Esophagus (tissue), 2 donors: ENCODE results near the gene OPCML. TPM values are rescaled to one million over a fixed set of nuclear protein-coding genes. Genes with fewer than 3 reads are reported as not detected.

Experiments
- H3K27ac ChIP-seq, 2 donors: one replicate each; pipeline ENCODE4 v1.5.1; 2013; ENCODE audit warnings: low read depth in 2 of 2, mild to moderate bottlenecking in 2 of 2, inconsistent platforms in 1 of 2, low read length in 1 of 2, moderate library complexity in 1 of 2
- H3K27me3 ChIP-seq, 2 donors: one replicate each; pipeline ENCODE4 v1.6.1; 2013; ENCODE audit warnings: low read length in 2 of 2, control low read depth in 1 of 2, mild to moderate bottlenecking in 1 of 2; ENCODE audit not compliant: insufficient read depth in 2 of 2, control insufficient read depth in 1 of 2
- H3K36me3 ChIP-seq, 2 donors: one replicate each; pipeline ENCODE4 v1.6.1; 2013; ENCODE audit warnings: low read length in 1 of 2; ENCODE audit not compliant: control insufficient read depth in 2 of 2, insufficient read depth in 2 of 2
- H3K4me1 ChIP-seq, 2 donors: one replicate each; pipeline ENCODE4 v1.6.1; 2013; ENCODE audit warnings: low read length in 1 of 2; ENCODE audit not compliant: control insufficient read depth in 2 of 2, insufficient read depth in 2 of 2
- H3K4me3 ChIP-seq, 2 donors: one replicate each; pipeline ENCODE4 v1.5.1; 2013; ENCODE audit warnings: low read length in 2 of 2, mild to moderate bottlenecking in 2 of 2, low read depth in 1 of 2, moderate library complexity in 1 of 2
- H3K9me3 ChIP-seq, 2 donors: one replicate each; pipeline ENCODE4 v1.6.1; 2013; ENCODE audit warnings: mild to moderate bottlenecking in 2 of 2, low read depth in 1 of 2, low read length in 1 of 2, moderate library complexity in 1 of 2; ENCODE audit not compliant: control insufficient read depth in 2 of 2, insufficient read depth in 1 of 2
- WGBS, 2 donors: extraction: QIAGEN DNeasy Blood & Tissue Kit; methylation state at CpG; one replicate each; pipeline ENCODE4 v1.1.7; 2013; 5-methylcytosine and 5-hydroxymethylcytosine counted together
- polyA plus RNA-seq, 2 donors: library from polyadenylated mRNA; stranded (reverse); fragments of 200-250 nt; gene quantifications; one replicate each; pipeline ENCODE4 v1.2.3, GENCODE V29; 2013
- donor health status: healthy with polysubstance abuse.
- donor health status: Bipolar disorder and iron deficiency.

The OPCML gene
- polyA plus RNA-seq, 2 donors = 0.04 to 0.05 TPM

GRCh38 chr11:133408402-133408801, 123.9 kb downstream of the OPCML start:
- no peaks in the 10 kb centered on the region for H3K9me3 ChIP-seq
- WGBS, 2 donors = 91% methylated on average over 3 of the region's 3 CpGs
- H3K27ac ChIP-seq = no peak overlapping the region
- H3K4me3 ChIP-seq = no peak overlapping the region
- H3K4me1 ChIP-seq = no peaks in the 10 kb centered on the region
- no peaks in the 10 kb centered on the region for H3K36me3 ChIP-seq
- H3K27me3 ChIP-seq = no peaks in the 10 kb centered on the region

GRCh38 chr11:133406489-133406888, 125.8 kb downstream of the OPCML start:
- no peaks in the 10 kb centered on the region for H3K36me3 ChIP-seq
- no peaks in the 10 kb centered on the region for H3K9me3 ChIP-seq
- no peaks in the 10 kb centered on the region for H3K4me1 ChIP-seq
- H3K27ac ChIP-seq = no peak overlapping the region
- no peaks in the 10 kb centered on the region for H3K27me3 ChIP-seq
- 65 to 68% methylated on average over 4 of the region's 4 CpGs for WGBS, 2 donors
- H3K4me3 ChIP-seq = no peak overlapping the region

- Histone ChIP-seq H3K27ac (no peak overlapping the region), H3K9me3 (no peaks in the 10 kb centered on the region), H3K4me1 (peaks cover 0 to 2% of the 10 kb centered on the region in 2 donors), H3K27me3 (no peaks in the 10 kb centered on the region), H3K36me3 (no peaks in the 10 kb centered on the region), H3K4me3 (no peak overlapping the region)
- WGBS, 2 donors = 88 to 92% methylated on average over 6 of the region's 6 CpGs
Measured at GRCh38 chr11:133403900-133404299, 128.4 kb downstream of the OPCML start.

GRCh38 chr11:133402551-133402950, 129.8 kb downstream of the OPCML start:
- 86 to 90% methylated on average over 4 of the region's 4 CpGs for WGBS, 2 donors

GRCh38 chr11:133399855-133400625, 132.3 kb downstream of the OPCML start:
- no peaks in the 10 kb centered on the region for H3K36me3 ChIP-seq
- H3K4me1 ChIP-seq = peaks cover 0 to 2% of the 10 kb centered on the region in 2 donors
- no peaks in the 10 kb centered on the region for H3K27me3 ChIP-seq
- H3K4me3 ChIP-seq = no peak overlapping the region
- H3K9me3 ChIP-seq = no peaks in the 10 kb centered on the region
- H3K27ac ChIP-seq = no peak overlapping the region
- WGBS, 2 donors = 76 to 83% methylated on average over 7 of the region's 7 CpGs

More at GRCh38 chr11:133402551-133402950, 129.8 kb downstream of the OPCML start:
- no peak overlapping the region for H3K27ac ChIP-seq
- no peaks in the 10 kb centered on the region for H3K27me3 ChIP-seq
- peaks cover 0 to 2% of the 10 kb centered on the region in 2 donors for H3K4me1 ChIP-seq
- H3K36me3 ChIP-seq = no peaks in the 10 kb centered on the region
- H3K4me3 ChIP-seq = no peak overlapping the region
- no peaks in the 10 kb centered on the region for H3K9me3 ChIP-seq

GRCh38 chr11:133399294-133399693, 133.0 kb downstream of the OPCML start:
- Histone ChIP-seq H3K36me3 (no peaks in the 10 kb centered on the region), H3K4me1 (peaks cover 0 to 2% of the 10 kb centered on the region in 2 donors), H3K27me3 (no peaks in the 10 kb centered on the region), H3K4me3 (no peak overlapping the region), H3K9me3 (no peaks in the 10 kb centered on the region), H3K27ac (no peak overlapping the region)
- WGBS, 2 donors = 81 to 90% methylated on average over 2 of the region's 2 CpGs

- H3K27ac ChIP-seq = no peak overlapping the region
- H3K27me3 ChIP-seq = no peaks in the 10 kb centered on the region
- H3K4me3 ChIP-seq = no peak overlapping the region
- no peaks in the 10 kb centered on the region for H3K4me1 ChIP-seq
- no peaks in the 10 kb centered on the region for H3K9me3 ChIP-seq
- WGBS, 2 donors = 89 to 92% methylated on average over 14 of the region's 14 CpGs
- no peaks in the 10 kb centered on the region for H3K36me3 ChIP-seq
Measured at GRCh38 chr11:133390803-133391202, 141.5 kb downstream of the OPCML start.

GRCh38 chr11:133388975-133389568, 143.2 kb downstream of the OPCML start:
- no peaks in the 10 kb centered on the region for H3K9me3 ChIP-seq
- no peak overlapping the region for H3K27ac ChIP-seq
- WGBS, 2 donors = 81 to 85% methylated on average over 5 of the region's 5 CpGs

GRCh38 chr11:133388260-133388659, 144.0 kb downstream of the OPCML start:
- Histone ChIP-seq H3K4me3 (no peak overlapping the region), H3K36me3 (no peaks in the 10 kb centered on the region), H3K27ac (no peak overlapping the region), H3K4me1 (no peaks in the 10 kb centered on the region), H3K27me3 (no peaks in the 10 kb centered on the region), H3K9me3 (no peaks in the 10 kb centered on the region)
- WGBS, 2 donors = 73 to 80% methylated on average over 2 of the region's 2 CpGs

More at GRCh38 chr11:133388975-133389568, 143.2 kb downstream of the OPCML start:
- Histone ChIP-seq H3K4me1 (no peaks in the 10 kb centered on the region), H3K4me3 (no peak overlapping the region), H3K36me3 (no peaks in the 10 kb centered on the region), H3K27me3 (no peaks in the 10 kb centered on the region)

- H3K27me3 ChIP-seq = no peaks in the 10 kb centered on the region
- no peak overlapping the region for H3K4me3 ChIP-seq
- no peaks in the 10 kb centered on the region for H3K4me1 ChIP-seq
- WGBS, 2 donors = 72 to 77% methylated on average over 4 of the region's 4 CpGs
- H3K36me3 ChIP-seq = no peaks in the 10 kb centered on the region
- no peak overlapping the region for H3K27ac ChIP-seq
- H3K9me3 ChIP-seq = no peaks in the 10 kb centered on the region
Measured at GRCh38 chr11:133386852-133387251, 145.4 kb downstream of the OPCML start.
